B cell (primary cell): ENCODE measurements around the gene MTUS2. TPM values are rescaled to one million over a fixed set of nuclear protein-coding genes. Genes with fewer than 3 reads are reported as not detected.

Source experiments
- ATAC-seq: fragments of 200-7000 bp; cut with Tn5 transposase; one replicate; pipeline ENCODE4 v1.10.0; 2021; ENCODE audit warnings: low read depth, mild to moderate bottlenecking, moderate number of reproducible peaks, moderate library complexity
- CTCF ChIA-PET: fragments of 350-600 bp; sonication (Branson Sonifier 250); formaldehyde crosslinking; loops from one replicate; lab custom pipeline; 2021; ENCODE audit warnings: antibody characterized with exemption, inconsistent platforms; lab: Charles Lee
- POLR2A ChIA-PET: fragments of 350-600 bp; sonication (Branson Sonifier 250); formaldehyde crosslinking; loops from one replicate; lab custom pipeline; 2021; ENCODE audit warnings: antibody characterized with exemption; lab: Charles Lee
- DNase-seq: peaks from one replicate; pipeline ENCODE4 v3.0.0; 2013
- H2AFZ ChIP-seq: 2 replicates; pipeline ENCODE4 v1.6.1; 2012; ENCODE audit warnings: mild to moderate bottlenecking, low read depth, low read length; ENCODE audit not compliant: insufficient read depth, poor library complexity, severe bottlenecking
- H3K27ac ChIP-seq, 2 donors: 1 replicate in 1 of 2; 2 replicates in 1 of 2; pipeline ENCODE4 v1.5.1; 2012 to 2013; ENCODE audit warnings: low read length in 2 of 2, mild to moderate bottlenecking in 2 of 2, moderate library complexity in 1 of 2
- H3K27me3 ChIP-seq, 4 experiments: fragments of 200-600 bp in 1 of 4; sonication (generic) in 1 of 4; replicated peaks in 1 of 4; 1 replicate in 2 of 4; 2 replicates in 2 of 4; pipeline versions ENCODE4 v1.6.1 to v1.7.0; 2013 to 2016; ENCODE audit warnings: low read length in 3 of 4, mild to moderate bottlenecking in 2 of 4, mixed read lengths in 1 of 4, moderate library complexity in 1 of 4; ENCODE audit not compliant: insufficient read depth in 4 of 4, control insufficient read depth in 3 of 4; ENCODE audit errors: control extremely low read depth in 1 of 4
- H3K36me3 ChIP-seq, 2 experiments: replicated peaks in 1 of 2; 1 replicate in 1 of 2; 2 replicates in 1 of 2; pipeline versions ENCODE4 v1.6.1 to v1.7.1; 2013; ENCODE audit warnings: low read length in 1 of 2; ENCODE audit not compliant: insufficient read depth in 2 of 2, control insufficient read depth in 1 of 2; ENCODE audit errors: control extremely low read depth in 1 of 2, extremely low read depth in 1 of 2
- H3K4me1 ChIP-seq, 2 donors: fragments of 200-600 bp in 1 of 2; sonication (generic) in 1 of 2; 1 replicate in 1 of 2; 2 replicates in 1 of 2; pipeline versions ENCODE4 v1.5.1 to v1.6.1; 2013 to 2017; ENCODE audit warnings: low read length in 2 of 2; ENCODE audit not compliant: control insufficient read depth in 2 of 2, insufficient read depth in 2 of 2
- H3K4me2 ChIP-seq: replicated peaks from 2 replicates; pipeline ENCODE3; 2012; ENCODE audit warnings: mild to moderate bottlenecking, low read depth, low read length; ENCODE audit not compliant: poor library complexity, severe bottlenecking
- H3K4me3 ChIP-seq, 5 experiments: fragments of 200-600 bp in 1 of 5; sonication (generic) in 1 of 5; 1 replicate in 3 of 5; 2 replicates in 2 of 5; pipeline versions ENCODE4 v1.5.1 to v1.7.0; 2011 to 2016; ENCODE audit warnings: low read length in 4 of 5, mild to moderate bottlenecking in 4 of 5, low read depth in 2 of 5, control low read depth in 1 of 5, moderate library complexity in 1 of 5; ENCODE audit not compliant: insufficient read depth in 1 of 5; ENCODE audit errors: control extremely low read depth in 1 of 5, extremely low read depth in 1 of 5
- H3K79me2 ChIP-seq: fragments of 200-600 bp; sonication (generic); one replicate; pipeline ENCODE4 v1.6.0; 2016; ENCODE audit warnings: low read length; ENCODE audit not compliant: control insufficient read depth, insufficient read depth
- H3K9ac ChIP-seq: fragments of 200-600 bp; sonication (generic); 2 replicates; pipeline ENCODE4 v1.6.1; 2017; ENCODE audit warnings: mild to moderate bottlenecking, low read length, moderate library complexity
- H3K9me3 ChIP-seq, 3 donors: one replicate each; pipeline versions ENCODE4 v1.6.1 to v1.7.1; 2013; ENCODE audit warnings: low read length in 2 of 3; ENCODE audit not compliant: control insufficient read depth in 2 of 3, insufficient read depth in 1 of 3; ENCODE audit errors: control extremely low read depth in 1 of 3
- H4K20me1 ChIP-seq: 2 replicates; pipeline ENCODE4 v1.6.0; 2012; ENCODE audit warnings: mild to moderate bottlenecking, low read length; ENCODE audit not compliant: insufficient read depth, control insufficient read depth, poor library complexity, severe bottlenecking
- H3K27ac Mint-ChIP-seq: one replicate; pipeline ENCODE4 v1.8.0; 2021; ENCODE audit warnings: mixed read lengths
- H3K27me3 Mint-ChIP-seq: one replicate; pipeline ENCODE4 v1.8.0; 2021; ENCODE audit warnings: mixed read lengths
- H3K4me1 Mint-ChIP-seq: one replicate; pipeline ENCODE4 v1.8.0; 2021; ENCODE audit warnings: mixed read lengths
- H3K4me3 Mint-ChIP-seq: one replicate; pipeline ENCODE4 v1.8.0; 2021; ENCODE audit warnings: mixed read lengths
- H3K9me3 Mint-ChIP-seq: one replicate; pipeline ENCODE4 v1.8.0; 2022; ENCODE audit warnings: mixed read lengths; ENCODE audit not compliant: insufficient read depth
- EZH2 ChIP-seq: IDR thresholded peaks from 2 replicates; pipeline ENCODE4 v1.6.1; 2012; ENCODE audit warnings: borderline replicate concordance, low read depth, mild to moderate bottlenecking, moderate library complexity, low read length; ENCODE audit not compliant: insufficient read depth, poor library complexity, severe bottlenecking
- WGBS: methylation state at CpG from one replicate; pipeline ENCODE4 v1.1.5; 2013; ENCODE audit warnings: missing lambda C conversion rate; ENCODE audit not compliant: insufficient coverage; 5-methylcytosine and 5-hydroxymethylcytosine counted together
- intact Hi-C: fragments of 100-400 bp; cut with micrococcal nuclease; formaldehyde crosslinking; loops from one replicate; pipeline ENCODE4 v1.10.0; 2022
- polyA plus RNA-seq: library from polyadenylated mRNA; depleted of rRNA; stranded (reverse); fragments of >200 nt; gene quantifications from 2 replicates; pipeline ENCODE4 v1.2.3, GENCODE V29; 2012
- total RNA-seq, 2 donors: library from RNA; stranded (reverse); fragments of 120-200 nt in 1 of 2; gene quantifications; 1 replicate in 1 of 2; 2 replicates in 1 of 2; pipeline versions ENCODE4 v1.2.3 to v1.2.4, GENCODE V29; 2013 to 2022
- TF ChIP-seq, protein P1 (sequence below): fragments of 200-600 bp; IDR thresholded peaks from one replicate; pipeline ENCODE4 v1.8.0; 2022; ENCODE audit warnings: antibody characterized with exemption, mild to moderate bottlenecking

The MTUS2 gene
- total and polyA plus RNA-seq, 2 donors (not counting 1 experiment from before 2014, with no cell fraction given) = 0.12 TPM; not detected in 1

DNA sequence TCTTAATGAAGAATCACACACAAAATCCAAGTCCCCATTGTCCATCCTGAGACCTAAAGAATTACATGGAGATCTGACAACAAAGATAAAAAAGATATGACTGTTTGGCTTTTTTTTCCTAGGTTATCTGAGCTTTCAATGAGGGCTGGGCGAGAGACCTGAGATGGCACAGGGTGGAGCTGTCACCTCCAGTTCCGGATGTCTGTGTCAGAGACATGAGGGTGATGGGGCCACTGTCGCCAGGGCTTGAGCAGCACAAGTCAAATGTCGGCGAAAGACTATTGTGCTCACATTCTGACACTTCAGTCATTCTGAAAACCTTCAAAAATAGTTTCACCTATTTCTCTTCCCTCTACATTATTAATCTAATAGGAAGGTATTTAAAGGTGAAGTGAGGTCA is 709.6 kb downstream of the MTUS2 start:
- no peak overlapping the region for H3K4me2 ChIP-seq
- no peaks in the 10 kb centered on the region for H3K9me3 ChIP-seq
- H3K36me3 ChIP-seq = peaks cover 0 to 41% of the 10 kb centered on the region in 2 experiments
- no peak overlapping the region for H3K27ac Mint-ChIP-seq
- intact Hi-C loops = no loop called here
- H3K9me3 Mint-ChIP-seq = no peaks in the 10 kb centered on the region
- H3K4me3 Mint-ChIP-seq = no peak overlapping the region
- H3K4me1 Mint-ChIP-seq = no peaks in the 10 kb centered on the region
- H3K27me3 Mint-ChIP-seq = no peaks in the 10 kb centered on the region
- ATAC-seq = no peak
- ChIA-PET POLR2A (no interaction called here), CTCF (interaction anchor here (1.4 kb wide), 2 partner anchors 22 to 58 kb away, joined by 5 read pairs; no protein-coding TSS in a partner anchor)
- 100% methylated on average over 2 of the region's 5 CpGs for WGBS
- no peaks in the 10 kb centered on the region for H4K20me1 ChIP-seq
- no peak overlapping the region for H3K27ac ChIP-seq
- H3K9ac ChIP-seq = no peak overlapping the region
- H3K4me1 ChIP-seq = no peaks in the 10 kb centered on the region
- H2AFZ ChIP-seq = no peak overlapping the region
- DNase-seq = no peak
- no peaks in the 10 kb centered on the region for H3K79me2 ChIP-seq
- H3K4me3 ChIP-seq = no peak overlapping the region
- no peak for TF ChIP-seq EZH2
- TF ChIP-seq, protein P1, sequence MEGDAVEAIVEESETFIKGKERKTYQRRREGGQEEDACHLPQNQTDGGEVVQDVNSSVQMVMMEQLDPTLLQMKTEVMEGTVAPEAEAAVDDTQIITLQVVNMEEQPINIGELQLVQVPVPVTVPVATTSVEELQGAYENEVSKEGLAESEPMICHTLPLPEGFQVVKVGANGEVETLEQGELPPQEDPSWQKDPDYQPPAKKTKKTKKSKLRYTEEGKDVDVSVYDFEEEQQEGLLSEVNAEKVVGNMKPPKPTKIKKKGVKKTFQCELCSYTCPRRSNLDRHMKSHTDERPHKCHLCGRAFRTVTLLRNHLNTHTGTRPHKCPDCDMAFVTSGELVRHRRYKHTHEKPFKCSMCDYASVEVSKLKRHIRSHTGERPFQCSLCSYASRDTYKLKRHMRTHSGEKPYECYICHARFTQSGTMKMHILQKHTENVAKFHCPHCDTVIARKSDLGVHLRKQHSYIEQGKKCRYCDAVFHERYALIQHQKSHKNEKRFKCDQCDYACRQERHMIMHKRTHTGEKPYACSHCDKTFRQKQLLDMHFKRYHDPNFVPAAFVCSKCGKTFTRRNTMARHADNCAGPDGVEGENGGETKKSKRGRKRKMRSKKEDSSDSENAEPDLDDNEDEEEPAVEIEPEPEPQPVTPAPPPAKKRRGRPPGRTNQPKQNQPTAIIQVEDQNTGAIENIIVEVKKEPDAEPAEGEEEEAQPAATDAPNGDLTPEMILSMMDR = no peak
- H3K27me3 ChIP-seq = no peaks in the 10 kb centered on the region

DNA sequence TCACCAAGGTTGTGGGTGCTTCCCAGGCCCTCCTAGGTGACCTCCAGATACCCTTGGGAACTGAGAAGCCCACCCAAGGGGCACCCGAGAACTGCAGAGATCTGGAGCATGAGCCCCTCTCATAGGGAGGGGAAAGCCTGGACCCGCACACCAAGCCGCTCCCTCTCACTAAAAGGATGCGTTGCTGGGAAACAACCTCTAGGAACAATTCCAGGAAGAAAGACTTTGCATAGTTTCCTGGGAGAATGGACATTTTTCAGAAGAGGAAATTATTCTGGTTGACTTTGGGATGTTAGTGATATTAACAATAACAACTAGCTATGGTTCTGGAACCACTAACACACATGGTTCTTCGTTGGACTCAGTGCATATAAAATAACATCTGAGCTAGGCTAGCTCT is 710.8 kb downstream of the MTUS2 start:
- H3K9me3 ChIP-seq = no peaks in the 10 kb centered on the region
- no peaks in the 10 kb centered on the region for H4K20me1 ChIP-seq
- DNase-seq = no peak
- H3K27ac ChIP-seq = no peak overlapping the region
- TF ChIP-seq EZH2 = no peak
- TF ChIP-seq, protein P1 = no peak
- H3K4me3 ChIP-seq = no peak overlapping the region
- H3K4me2 ChIP-seq = no peak overlapping the region
- no peaks in the 10 kb centered on the region for H3K4me1 Mint-ChIP-seq
- POLR2A ChIA-PET = no interaction called here
- no peak overlapping the region for H3K4me3 Mint-ChIP-seq
- intact Hi-C loops = no loop called here
- no peaks in the 10 kb centered on the region for H3K27me3 Mint-ChIP-seq
- no peak for ATAC-seq
- no peaks in the 10 kb centered on the region for H3K4me1 ChIP-seq
- no peaks in the 10 kb centered on the region for H3K27me3 ChIP-seq
- H3K36me3 ChIP-seq = peaks cover 0 to 43% of the 10 kb centered on the region in 2 experiments
- H2AFZ ChIP-seq = no peak overlapping the region
- H3K79me2 ChIP-seq = no peaks in the 10 kb centered on the region
- no peak overlapping the region for H3K9ac ChIP-seq
- CTCF ChIA-PET = interaction anchor here (0.9 to 1.4 kb wide), 2 partner anchors 21 to 59 kb away, joined by 3 to 5 read pairs; no protein-coding TSS in a partner anchor
- H3K27ac Mint-ChIP-seq = no peak overlapping the region
- WGBS = 100% methylated on average over 1 of the region's 5 CpGs
- no peaks in the 10 kb centered on the region for H3K9me3 Mint-ChIP-seq
